Measurements from ENCODE around the gene STUB1. TPM values are rescaled to one million over a fixed set of nuclear protein-coding genes. Genes with fewer than 3 reads are reported as not detected.

STUB1 gene
- total and polyA plus RNA-seq, 5 donors, result 114 to 126 (median 119) TPM

- 72% methylated on average over 32 of the region's 32 CpGs for WGBS
- Histone ChIP-seq H3K4me1 (ENCODE audit: control insufficient read depth, insufficient read depth, low read length) (peaks cover 3% of the 10 kb centered on the region), H3K4me3 (ENCODE audit: low read length) (no peak overlapping the region), H3K27me3 (ENCODE audit: control insufficient read depth, insufficient read depth) (no peaks in the 10 kb centered on the region), H3K27ac (ENCODE audit: low read length) (peak overlapping the region; percentile 22), H3K9me3 (ENCODE audit: control insufficient read depth, low read length) (no peaks in the 10 kb centered on the region)
- intact Hi-C loops (cut with DNase I), result no loop called here
- no peak for DNase-seq
- no peak for ATAC-seq
These were observed 34.1 kb upstream of the STUB1 start for GRCh38 chr16:645852-646678.

GRCh38 chr16:646679-647172, 33.5 kb upstream of the STUB1 start:
- DNase-seq, result no peak
- Histone ChIP-seq H3K4me1 (ENCODE audit: control insufficient read depth, insufficient read depth, low read length) (peaks cover 3% of the 10 kb centered on the region), H3K27ac (ENCODE audit: low read length) (peak overlapping the region; percentile 22), H3K4me3 (ENCODE audit: low read length) (no peak overlapping the region), H3K27me3 (ENCODE audit: control insufficient read depth, insufficient read depth) (no peaks in the 10 kb centered on the region), H3K9me3 (ENCODE audit: control insufficient read depth, low read length) (no peaks in the 10 kb centered on the region)
- ATAC-seq, result no peak
- 81% methylated on average over 22 of the region's 22 CpGs for WGBS
- intact Hi-C loops (cut with DNase I), result no loop called here

DNA sequence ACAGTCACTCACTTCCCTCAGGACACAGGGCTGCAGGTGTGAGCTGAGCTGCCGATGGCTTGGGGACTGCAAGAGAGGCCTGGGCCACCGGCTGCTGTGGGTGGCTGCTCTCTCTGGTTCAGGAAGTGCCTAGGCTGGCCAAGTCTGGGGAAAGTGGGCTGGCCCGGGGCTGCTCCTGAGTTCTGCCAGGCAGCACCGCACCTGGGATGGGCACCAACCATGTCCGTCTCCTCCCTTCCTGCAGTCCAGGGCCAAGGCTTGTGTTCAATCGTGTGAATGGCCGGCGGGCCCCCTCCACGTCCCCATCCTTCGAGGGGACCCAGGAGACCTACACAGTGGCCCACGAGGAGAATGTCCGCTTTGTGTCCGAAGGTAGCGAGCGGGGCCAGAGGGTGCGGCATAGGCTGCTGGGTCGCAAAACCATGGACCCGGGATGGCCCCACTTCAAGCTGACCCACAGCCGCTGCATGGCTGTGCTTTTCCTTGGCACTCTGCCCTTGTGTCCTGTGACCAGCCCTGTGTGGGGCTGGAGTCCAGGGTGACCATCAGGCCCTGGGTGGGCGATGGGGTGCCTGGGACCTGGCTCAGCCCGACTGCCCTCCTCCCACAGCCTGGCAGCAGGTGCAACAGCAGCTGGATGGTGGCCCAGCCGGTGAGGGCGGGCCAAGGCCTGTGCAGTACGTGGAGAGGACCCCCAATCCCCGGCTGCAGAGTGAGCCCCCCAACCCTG, 32.9 kb upstream of the STUB1 start:
- Histone ChIP-seq H3K9me3 (ENCODE audit: control insufficient read depth, low read length) (no peaks in the 10 kb centered on the region), H3K27me3 (ENCODE audit: control insufficient read depth, insufficient read depth) (no peaks in the 10 kb centered on the region), H3K27ac (ENCODE audit: low read length) (peak overlapping the region; percentile 22), H3K4me3 (ENCODE audit: low read length) (no peak overlapping the region), H3K4me1 (ENCODE audit: control insufficient read depth, insufficient read depth, low read length) (peaks cover 3% of the 10 kb centered on the region)
- intact Hi-C loops (cut with DNase I), result no loop called here
- ATAC-seq (peak in 1 of 2 donors; percentile 1), DNase-seq (no peak)
- 75% methylated on average over 25 of the region's 25 CpGs for WGBS

DNA sequence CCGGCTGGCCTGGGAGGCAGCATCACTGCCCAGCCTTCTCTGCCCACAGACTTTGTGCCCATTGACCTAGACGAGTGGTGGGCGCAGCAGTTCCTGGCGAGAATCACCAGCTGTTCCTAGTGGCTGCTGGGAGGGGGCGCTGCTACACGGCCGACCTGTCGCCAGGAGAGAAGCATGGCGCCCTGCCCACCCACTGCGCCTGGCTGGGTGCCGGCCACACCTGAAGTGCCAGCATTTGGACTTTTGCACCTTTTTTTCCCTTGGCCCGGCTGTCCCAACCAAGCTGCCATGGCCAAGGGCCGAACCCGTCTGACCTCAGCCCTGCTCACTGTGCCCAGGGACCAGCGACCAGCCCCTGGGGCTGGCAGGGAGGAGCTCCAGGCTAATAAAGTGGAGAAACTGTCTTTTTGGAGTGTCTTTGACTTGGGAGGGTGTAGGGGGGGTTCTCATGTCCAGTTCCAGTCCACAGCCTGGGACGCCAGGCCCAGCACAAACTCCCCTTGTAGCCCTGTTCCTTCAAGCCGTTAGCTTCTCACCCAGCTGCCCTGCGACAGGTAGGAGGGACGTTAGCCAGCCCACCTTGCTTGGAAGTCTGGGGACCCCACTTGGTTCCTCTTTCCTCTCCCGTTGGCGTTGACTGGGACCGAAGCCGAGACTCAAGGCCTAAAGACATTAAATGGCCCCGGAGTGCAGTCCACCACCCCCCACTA, 32.0 kb upstream of the STUB1 start:
- intact Hi-C loops (cut with DNase I), result no loop called here
- Histone ChIP-seq H3K4me1 (ENCODE audit: control insufficient read depth, insufficient read depth, low read length) (peaks cover 3% of the 10 kb centered on the region), H3K4me3 (ENCODE audit: low read length) (peak overlapping the region; percentile 51), H3K9me3 (ENCODE audit: control insufficient read depth, low read length) (no peaks in the 10 kb centered on the region), H3K27ac (ENCODE audit: low read length) (peak overlapping the region; percentile 13), H3K27me3 (ENCODE audit: control insufficient read depth, insufficient read depth) (no peaks in the 10 kb centered on the region)
- DNase-seq (no peak), ATAC-seq (no peak)
- WGBS, result 44% methylated on average over 24 of the region's 24 CpGs

DNA sequence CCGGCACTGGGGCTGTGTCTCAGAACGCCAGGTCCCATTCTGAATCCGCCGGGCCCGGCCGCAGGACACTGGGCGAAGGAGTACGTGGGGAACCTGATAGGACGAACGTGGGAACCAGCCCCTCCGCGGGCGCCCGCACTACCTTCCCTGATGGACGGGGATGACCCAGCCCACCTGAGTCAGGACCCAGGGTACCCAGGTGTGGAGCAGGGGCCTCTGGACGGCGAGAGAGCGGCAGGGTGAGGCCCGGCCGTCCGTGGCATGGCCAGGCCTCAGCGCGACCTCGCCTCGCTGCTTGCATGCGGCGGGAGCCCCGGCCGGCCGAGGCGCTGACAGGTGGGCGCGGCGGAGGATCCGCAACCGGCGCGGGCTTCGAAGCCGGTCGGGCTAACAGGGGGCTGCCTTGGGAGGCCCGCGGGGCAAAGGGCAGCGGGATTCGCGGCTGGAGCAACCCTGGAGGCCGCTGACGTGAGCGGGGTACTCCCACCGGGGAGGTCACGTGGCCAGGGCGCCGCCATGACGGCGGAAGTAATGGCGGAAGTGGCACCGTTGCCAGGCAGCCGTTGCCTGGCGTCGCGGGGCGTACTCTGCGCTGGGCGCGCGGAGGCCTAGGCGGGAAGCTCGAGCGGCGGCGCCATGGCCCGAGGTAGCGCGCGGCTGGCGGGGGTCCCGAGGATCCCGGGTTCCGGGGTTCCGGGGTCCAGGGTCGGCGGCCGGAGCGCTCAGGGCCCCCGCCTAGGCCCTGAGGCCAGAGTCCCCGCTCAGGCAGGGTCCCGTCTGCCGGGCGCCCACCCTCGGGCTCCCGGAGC, 31.2 kb upstream of the STUB1 start, which contains the start of gene WDR90:
WDR90 (plus strand) TSS at position 585 of the 809 bp plus-strand sequence; CDS start at position 637, 52 bp downstream.
- peaks cover 3% of the 10 kb centered on the region for H3K4me1 ChIP-seq (ENCODE audit: control insufficient read depth, insufficient read depth, low read length)
- DNase-seq (peak; percentile 96 to 98 (median 98)), ATAC-seq (peak; percentile 88 to 90)
- under 1% methylated on average over 91 of the region's 91 CpGs for WGBS
- intact Hi-C loops (cut with DNase I), result no loop called here
- H3K27ac ChIP-seq (ENCODE audit: low read length), result peak within 1 kb of the TSS; percentile 13
- H3K27me3 ChIP-seq (ENCODE audit: control insufficient read depth, insufficient read depth), result no peaks in the 10 kb centered on the region
- no peaks in the 10 kb centered on the region for H3K9me3 ChIP-seq (ENCODE audit: control insufficient read depth, low read length)
- peak within 1 kb of the TSS; percentile 51 for H3K4me3 ChIP-seq (ENCODE audit: low read length)

- intact Hi-C loops (cut with DNase I), result no loop called here
- DNase-seq, result no peak
- peak overlapping the region; percentile 51 for H3K4me3 ChIP-seq (ENCODE audit: low read length)
- H3K27ac ChIP-seq (ENCODE audit: low read length), result no peak overlapping the region
- no peaks in the 10 kb centered on the region for H3K9me3 ChIP-seq (ENCODE audit: control insufficient read depth, low read length)
- WGBS, result 3% methylated on average over 44 of the region's 44 CpGs
- peaks cover 3% of the 10 kb centered on the region for H3K4me1 ChIP-seq (ENCODE audit: control insufficient read depth, insufficient read depth, low read length)
- ATAC-seq, result no peak
- no peaks in the 10 kb centered on the region for H3K27me3 ChIP-seq (ENCODE audit: control insufficient read depth, insufficient read depth)
These were observed 30.6 kb upstream of the STUB1 start for GRCh38 chr16:649631-650030.

DNA sequence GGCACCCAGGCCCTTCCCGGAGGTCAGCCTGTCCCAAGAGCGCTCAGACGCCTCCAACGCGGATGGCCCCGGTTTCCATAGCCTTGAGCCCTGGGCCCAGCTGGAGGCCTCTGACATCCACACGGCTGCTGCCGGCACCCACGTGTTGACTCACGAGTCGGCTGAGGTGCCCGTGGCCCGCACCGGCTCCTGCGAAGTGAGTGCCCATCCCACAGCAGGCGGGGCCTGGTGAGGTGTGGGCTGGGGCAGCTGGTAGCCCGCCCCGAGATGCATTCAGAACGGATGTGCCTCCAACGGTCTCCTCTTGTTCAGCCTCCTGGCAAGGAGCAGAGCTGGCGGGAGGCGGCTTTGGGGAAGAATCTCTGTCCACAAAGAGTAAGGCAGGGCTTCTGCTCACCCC, 28.4 kb upstream of the STUB1 start:
- WGBS, result 89% methylated on average over 22 of the region's 22 CpGs
- H3K9me3 ChIP-seq (ENCODE audit: control insufficient read depth, low read length), result no peaks in the 10 kb centered on the region
- no peaks in the 10 kb centered on the region for H3K27me3 ChIP-seq (ENCODE audit: control insufficient read depth, insufficient read depth)
- peaks cover 3% of the 10 kb centered on the region for H3K4me1 ChIP-seq (ENCODE audit: control insufficient read depth, insufficient read depth, low read length)
- no peak overlapping the region for H3K4me3 ChIP-seq (ENCODE audit: low read length)
- DNase-seq, result no peak
- no peak overlapping the region for H3K27ac ChIP-seq (ENCODE audit: low read length)
- intact Hi-C loops (cut with DNase I), result no loop called here
- ATAC-seq, result no peak

- ATAC-seq (no peak), DNase-seq (no peak)
- intact Hi-C loops (cut with DNase I), result no loop called here
- Histone ChIP-seq H3K4me3 (ENCODE audit: low read length) (no peak overlapping the region), H3K9me3 (ENCODE audit: control insufficient read depth, low read length) (no peaks in the 10 kb centered on the region), H3K4me1 (ENCODE audit: control insufficient read depth, insufficient read depth, low read length) (peaks cover 3% of the 10 kb centered on the region), H3K27me3 (ENCODE audit: control insufficient read depth, insufficient read depth) (no peaks in the 10 kb centered on the region), H3K27ac (ENCODE audit: low read length) (no peak overlapping the region)
- 85% methylated on average over 28 of the region's 28 CpGs for WGBS
These were observed 27.5 kb upstream of the STUB1 start for GRCh38 chr16:652454-653305.

DNA sequence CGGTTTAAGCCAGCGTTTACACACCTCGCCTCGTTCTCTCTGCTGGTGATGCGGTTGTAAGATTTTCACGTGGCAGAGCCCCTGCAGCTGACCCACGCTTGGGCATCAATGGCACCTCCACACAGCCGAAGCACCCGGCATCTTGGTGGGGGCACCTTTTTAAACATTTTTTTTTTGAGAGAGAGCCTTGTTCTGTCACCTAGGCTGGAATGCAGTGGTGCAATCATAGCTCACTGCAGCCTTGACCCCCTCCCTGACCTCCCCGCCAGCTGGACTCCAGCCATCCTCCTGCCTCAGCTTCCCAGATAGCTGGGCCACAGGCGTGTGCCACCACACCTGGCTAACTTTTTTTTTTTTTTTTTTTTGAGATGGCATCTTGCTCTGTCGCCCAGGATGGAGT, 26.2 kb upstream of the STUB1 start:
- H3K4me3 ChIP-seq (ENCODE audit: low read length), result no peak overlapping the region
- WGBS, result 91% methylated on average over 12 of the region's 12 CpGs
- H3K27ac ChIP-seq (ENCODE audit: low read length), result no peak overlapping the region
- no peaks in the 10 kb centered on the region for H3K9me3 ChIP-seq (ENCODE audit: control insufficient read depth, low read length)
- intact Hi-C loops (cut with DNase I), result no loop called here
- no peak for DNase-seq
- no peaks in the 10 kb centered on the region for H3K4me1 ChIP-seq (ENCODE audit: control insufficient read depth, insufficient read depth, low read length)
- ATAC-seq, result no peak
- no peaks in the 10 kb centered on the region for H3K27me3 ChIP-seq (ENCODE audit: control insufficient read depth, insufficient read depth)
